HCT116 (cell line): ENCODE measurements around the gene GPR176. TPM values are rescaled to one million over a fixed set of nuclear protein-coding genes. Genes with fewer than 3 reads are reported as not detected.

Experiments used
- ATAC-seq: fragments of 200-7000 bp; cut with Tn5 transposase; 2 replicates; pipeline ENCODE4 v1.9.1; 2020; ENCODE audit warnings: mild to moderate bottlenecking, moderate library complexity
- BruUV-seq: library from RNA; stranded (reverse); fragments of 400-500 nt; replicated peaks from 2 replicates; lab custom pipeline; 2021; lab: Mats Ljungman, UMichigan
- CTCF ChIA-PET: fragments of 300-600 bp; sonication (Branson Sonifier 250); formaldehyde crosslinking; loops from one replicate; lab custom pipeline; 2021; ENCODE audit warnings: antibody characterized with exemption; lab: Charles Lee
- POLR2A ChIA-PET: fragments of 300-600, 350-600 bp; sonication (Branson Sonifier 250); formaldehyde crosslinking; loops from one replicate; lab custom pipeline; 2021; ENCODE audit warnings: antibody characterized with exemption; lab: Charles Lee
- RAD21 ChIA-PET, 2 experiments: fragments of 300-600 bp; sonication (Branson Sonifier 250); formaldehyde crosslinking; loops; one replicate each; lab custom pipeline; 2023; ENCODE audit warnings: low total read pairs in 2 of 2; ENCODE audit not compliant: uncharacterized antibody in 2 of 2, unreplicated experiment in 2 of 2, low non-redundant PET in 1 of 2; lab: Charles Lee
- DNase-seq: peaks from one replicate; pipeline ENCODE4 v3.0.0-alpha.2; 2010; ENCODE audit warnings: low read depth, low spot score
- H2AFZ ChIP-seq: fragments of 200-600 bp; shearing (Covaris generic), sonication (generic); 2 replicates; pipeline ENCODE4 v1.6.1; 2017; ENCODE audit warnings: low read depth, mixed run types, mixed read lengths, antibody characterized with exemption, low read length; ENCODE audit not compliant: poor library complexity, severe bottlenecking
- H3K27ac ChIP-seq: 2 replicates; pipeline ENCODE4 v1.5.1; 2012; ENCODE audit warnings: low read depth, low read length
- H3K27me3 ChIP-seq: fragments of 200-600 bp; sonication (generic); 2 replicates; pipeline ENCODE4 v1.6.1; 2016; ENCODE audit warnings: mixed run types, low read length, mixed read lengths; ENCODE audit not compliant: insufficient read depth
- H3K36me3 ChIP-seq, 2 experiments: fragments of 200-500 bp in 1 of 2; fragments of 200-600 bp in 1 of 2; sonication (Bioruptor generic) in 1 of 2; sonication (generic) in 1 of 2; 2 replicates each; pipeline versions ENCODE4 v1.5.1 to v1.6.1; 2014 to 2016; ENCODE audit warnings: low read length in 2 of 2, inconsistent platforms in 1 of 2, mixed read lengths in 1 of 2, mixed run types in 1 of 2; ENCODE audit not compliant: insufficient read depth in 2 of 2, control insufficient read depth in 1 of 2
- H3K4me1 ChIP-seq, 2 experiments: fragments of 200-600 bp in 1 of 2; sonication (generic) in 1 of 2; 2 replicates each; pipeline versions ENCODE4 v1.5.1 to v1.6.1; 2012 to 2017; ENCODE audit warnings: low read length in 2 of 2, inconsistent platforms in 1 of 2, mild to moderate bottlenecking in 1 of 2, mixed read lengths in 1 of 2, mixed run types in 1 of 2, moderate library complexity in 1 of 2; ENCODE audit not compliant: insufficient read depth in 2 of 2, control insufficient read depth in 1 of 2
- H3K4me2 ChIP-seq: fragments of 200-600 bp; sonication (generic); 2 replicates; pipeline ENCODE4 v1.6.1; 2017; ENCODE audit warnings: mixed run types, low read length, mixed read lengths
- H3K4me3 ChIP-seq, 2 experiments: fragments of 200-600 bp in 1 of 2; sonication (generic) in 1 of 2; replicated peaks in 1 of 2; 2 replicates each; pipeline ENCODE4 v1.5.1; 2011 to 2016; ENCODE audit warnings: low read length in 2 of 2, control low read depth in 1 of 2, low read depth in 1 of 2, mild to moderate bottlenecking in 1 of 2, mixed read lengths in 1 of 2, mixed run types in 1 of 2
- H3K79me2 ChIP-seq: fragments of 200-600 bp; sonication (generic); 2 replicates; pipeline ENCODE4 v1.6.1; 2017; ENCODE audit warnings: mild to moderate bottlenecking, mixed run types, low read length, moderate library complexity, mixed read lengths; ENCODE audit not compliant: insufficient read depth
- H3K9ac ChIP-seq: fragments of 200-600 bp; sonication (generic); 2 replicates; pipeline ENCODE4 v1.6.1; 2016; ENCODE audit warnings: low read length, mixed read lengths
- H3K9me2 ChIP-seq: fragments of 200-600 bp; sonication (generic), shearing (Covaris generic); 2 replicates; pipeline ENCODE4 v1.6.1; 2017; ENCODE audit warnings: mixed run types, mild to moderate bottlenecking, moderate library complexity; ENCODE audit not compliant: insufficient read depth
- H3K9me3 ChIP-seq, 2 experiments: fragments of 200-500 bp in 1 of 2; fragments of 200-600 bp in 1 of 2; sonication (Bioruptor generic) in 1 of 2; sonication (generic) in 1 of 2; 2 replicates each; pipeline ENCODE4 v1.6.1; 2014 to 2017; ENCODE audit warnings: low read length in 2 of 2, mixed read lengths in 2 of 2, inconsistent platforms in 1 of 2, low read depth in 1 of 2, mild to moderate bottlenecking in 1 of 2, mixed run types in 1 of 2, moderate library complexity in 1 of 2; ENCODE audit not compliant: control insufficient read depth in 1 of 2, insufficient read depth in 1 of 2
- H4K20me1 ChIP-seq: fragments of 200-600 bp; sonication (generic), shearing (Covaris generic); 2 replicates; pipeline ENCODE4 v1.6.1; 2017; ENCODE audit warnings: mixed run types, mild to moderate bottlenecking, moderate library complexity; ENCODE audit not compliant: insufficient read depth
- CEBPB ChIP-seq: IDR thresholded peaks from 2 replicates; pipeline ENCODE4 v1.6.1; 2012; ENCODE audit warnings: low read depth
- EGR1 ChIP-seq: IDR thresholded peaks from 2 replicates; pipeline ENCODE4 v1.6.1; 2012; ENCODE audit warnings: low read depth
- ELF1 ChIP-seq: IDR thresholded peaks from 2 replicates; pipeline ENCODE4 v1.6.1; 2012; ENCODE audit warnings: low read depth, borderline replicate concordance
- EZH2 ChIP-seq: fragments of 200-600 bp; sonication (generic); IDR thresholded peaks from 2 replicates; pipeline ENCODE4 v1.6.1; 2017; ENCODE audit warnings: antibody characterized with exemption, mixed run types
- EZH2phosphoT487 ChIP-seq: fragments of 200-600 bp; IDR thresholded peaks from 2 replicates; pipeline ENCODE4 v1.6.1; 2018; ENCODE audit warnings: antibody characterized with exemption, borderline replicate concordance
- JUND ChIP-seq: IDR thresholded peaks from 2 replicates; pipeline ENCODE4 v1.6.1; 2012
- POLR2A ChIP-seq: IDR thresholded peaks from 2 replicates; pipeline ENCODE4 v1.7.0; 2011; ENCODE audit warnings: borderline replicate concordance; ENCODE audit not compliant: insufficient read depth, insufficient read length; ENCODE audit errors: extremely low read depth
- POLR2AphosphoS5 ChIP-seq: IDR thresholded peaks from 2 replicates; pipeline ENCODE4 v1.6.1; 2011; ENCODE audit warnings: mild to moderate bottlenecking, low read depth, low read length, moderate library complexity
- RAD21 ChIP-seq: IDR thresholded peaks from 2 replicates; pipeline ENCODE4 v1.6.1; 2012; ENCODE audit warnings: low read depth, mild to moderate bottlenecking
- SIN3A ChIP-seq: IDR thresholded peaks from 2 replicates; pipeline ENCODE4 v1.6.1; 2012; ENCODE audit warnings: low read depth
- SRF ChIP-seq: IDR thresholded peaks from 2 replicates; pipeline ENCODE4 v1.6.1; 2012; ENCODE audit warnings: low read depth
- TCF7L2 ChIP-seq: IDR thresholded peaks from 2 replicates; pipeline ENCODE4 v1.7.0; 2011; ENCODE audit warnings: borderline replicate concordance, inconsistent platforms; ENCODE audit not compliant: insufficient read depth, insufficient read length; ENCODE audit errors: extremely low read depth
- ZFX ChIP-seq: fragments of 450-650 bp; IDR thresholded peaks from 2 replicates; pipeline ENCODE4 v1.6.1; 2017
- ZNF274 ChIP-seq: fragments of 200-500 bp; sonication (Bioruptor generic); IDR thresholded peaks from 2 replicates; pipeline ENCODE4 v1.6.1; 2014; ENCODE audit warnings: mild to moderate bottlenecking, low read depth, low read length, inconsistent platforms
- intact Hi-C: fragments of 100-400 bp; cut with micrococcal nuclease; formaldehyde crosslinking; loops from 2 replicates; pipeline ENCODE4 v1.10.0; 2022
- total RNA-seq: library from RNA; stranded (reverse); gene quantifications from one replicate; pipeline ENCODE4 v1.2.1, GENCODE V29; 2021; ENCODE audit not compliant: unreplicated experiment
- TF ChIP-seq, protein P1 (sequence below): IDR thresholded peaks from 2 replicates; pipeline ENCODE4 v1.6.1; 2012
- TF ChIP-seq, protein P2 (sequence below): IDR thresholded peaks from 2 replicates; pipeline ENCODE4 v1.6.1; 2011; ENCODE audit warnings: mild to moderate bottlenecking, low read length, moderate library complexity; ENCODE audit not compliant: insufficient replicate concordance; ENCODE audit errors: extremely low read depth

Gene GPR176
- total RNA-seq, 1 experiment from 2014 or later: 1.7 TPM

DNA sequence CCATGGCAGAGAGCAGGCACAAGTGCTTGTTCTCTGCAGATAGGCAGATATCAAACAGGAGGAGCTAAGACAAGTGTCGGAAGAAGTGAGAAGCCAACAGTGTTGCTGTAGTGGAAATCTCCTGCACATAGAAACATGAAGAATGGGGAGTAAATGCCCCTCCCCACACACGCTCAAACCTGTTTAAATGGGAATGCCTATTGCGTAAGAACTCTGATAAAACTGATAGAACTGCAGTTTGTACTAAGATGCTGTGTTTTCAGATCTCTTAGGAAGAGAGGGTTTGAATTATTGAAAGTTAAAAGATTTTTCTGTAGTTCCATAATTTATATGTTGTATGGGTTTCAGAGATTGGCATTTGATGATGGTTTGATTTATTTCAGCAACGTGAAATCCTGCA lies 33.5 kb upstream of the GPR176 start:
- Histone ChIP-seq H3K4me1 (no peaks in the 10 kb centered on the region), H3K27ac (no peak overlapping the region), H3K27me3 (no peaks in the 10 kb centered on the region), H3K9ac (no peak overlapping the region), H3K79me2 (no peaks in the 10 kb centered on the region), H3K4me3 (no peak overlapping the region), H3K9me2 (no peaks in the 10 kb centered on the region), H3K4me2 (no peak overlapping the region), H3K36me3 (peaks cover 52 to 63% of the 10 kb centered on the region in 2 experiments), H4K20me1 (no peaks in the 10 kb centered on the region), H3K9me3 (no peaks in the 10 kb centered on the region), H2AFZ (no peak overlapping the region)
- CTCF ChIA-PET: no interaction called here
- POLR2A ChIA-PET: no interaction called here
- RAD21 ChIA-PET: no interaction called here
- TF ChIP-seq ZFX (no peak), POLR2AphosphoS5 (no peak), ZNF274 (no peak), JUND (no peak), ELF1 (no peak), EZH2phosphoT487 (no peak), EZH2 (no peak), TCF7L2 (no peak), RAD21 (no peak)
- intact Hi-C loops: no loop called here
- DNase-seq: no peak
- no peak for ATAC-seq
- no TSS peak for BruUV-seq

DNA sequence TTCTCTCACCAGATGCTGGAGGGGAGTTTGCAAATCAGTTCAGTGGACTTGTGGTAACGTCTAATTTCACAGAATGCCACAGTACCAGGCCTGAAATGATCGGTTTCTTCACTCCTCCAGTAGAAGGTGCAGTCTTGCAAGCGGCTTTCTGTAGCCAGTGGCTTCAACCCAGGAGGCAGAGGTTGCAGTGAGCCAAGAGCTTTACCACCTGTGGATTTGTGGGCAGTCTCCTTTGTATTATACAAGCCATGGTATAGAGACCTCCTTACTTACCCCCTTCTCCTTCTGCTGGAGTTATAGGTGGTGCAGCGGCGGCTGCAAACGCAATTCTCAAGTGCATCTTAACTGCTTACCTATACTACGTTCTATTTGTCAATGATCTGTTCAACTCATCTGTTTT lies 31.5 kb upstream of the GPR176 start:
- no peak for TF ChIP-seq CEBPB
- TF ChIP-seq EZH2: no peak
- no peak for TF ChIP-seq POLR2AphosphoS5
- no peak for TF ChIP-seq POLR2A
- no peak for TF ChIP-seq TCF7L2
- TF ChIP-seq, protein P1, sequence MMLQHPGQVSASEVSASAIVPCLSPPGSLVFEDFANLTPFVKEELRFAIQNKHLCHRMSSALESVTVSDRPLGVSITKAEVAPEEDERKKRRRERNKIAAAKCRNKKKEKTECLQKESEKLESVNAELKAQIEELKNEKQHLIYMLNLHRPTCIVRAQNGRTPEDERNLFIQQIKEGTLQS: no peak
- no peak for TF ChIP-seq ZNF274
- TF ChIP-seq SIN3A: no peak
- no peak for TF ChIP-seq SRF
- no peak for TF ChIP-seq EGR1
- TF ChIP-seq, protein P2, sequence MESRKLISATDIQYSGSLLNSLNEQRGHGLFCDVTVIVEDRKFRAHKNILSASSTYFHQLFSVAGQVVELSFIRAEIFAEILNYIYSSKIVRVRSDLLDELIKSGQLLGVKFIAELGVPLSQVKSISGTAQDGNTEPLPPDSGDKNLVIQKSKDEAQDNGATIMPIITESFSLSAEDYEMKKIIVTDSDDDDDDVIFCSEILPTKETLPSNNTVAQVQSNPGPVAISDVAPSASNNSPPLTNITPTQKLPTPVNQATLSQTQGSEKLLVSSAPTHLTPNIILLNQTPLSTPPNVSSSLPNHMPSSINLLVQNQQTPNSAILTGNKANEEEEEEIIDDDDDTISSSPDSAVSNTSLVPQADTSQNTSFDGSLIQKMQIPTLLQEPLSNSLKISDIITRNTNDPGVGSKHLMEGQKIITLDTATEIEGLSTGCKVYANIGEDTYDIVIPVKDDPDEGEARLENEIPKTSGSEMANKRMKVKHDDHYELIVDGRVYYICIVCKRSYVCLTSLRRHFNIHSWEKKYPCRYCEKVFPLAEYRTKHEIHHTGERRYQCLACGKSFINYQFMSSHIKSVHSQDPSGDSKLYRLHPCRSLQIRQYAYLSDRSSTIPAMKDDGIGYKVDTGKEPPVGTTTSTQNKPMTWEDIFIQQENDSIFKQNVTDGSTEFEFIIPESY: no peak
- intact Hi-C loops: no loop called here
- POLR2A ChIA-PET: no interaction called here
- H2AFZ ChIP-seq: no peak overlapping the region
- H3K36me3 ChIP-seq: peaks cover 41 to 54% of the 10 kb centered on the region in 2 experiments
- H3K9me3 ChIP-seq: no peaks in the 10 kb centered on the region
- RAD21 ChIA-PET: no interaction called here
- H3K4me1 ChIP-seq: no peaks in the 10 kb centered on the region
- BruUV-seq: no TSS peak
- no peaks in the 10 kb centered on the region for H4K20me1 ChIP-seq
- H3K9ac ChIP-seq: no peak overlapping the region
- ATAC-seq (no peak), DNase-seq (no peak)
- no peaks in the 10 kb centered on the region for H3K27me3 ChIP-seq
- CTCF ChIA-PET: no interaction called here
- no peaks in the 10 kb centered on the region for H3K79me2 ChIP-seq
- H3K4me2 ChIP-seq: no peak overlapping the region
- no peak overlapping the region for H3K27ac ChIP-seq
- no peak overlapping the region for H3K4me3 ChIP-seq
- H3K9me2 ChIP-seq: no peaks in the 10 kb centered on the region
